Upper lobe of left lung (tissue), 6 donors: ENCODE measurements around the gene AFAP1L1. TPM values are rescaled to one million over a fixed set of nuclear protein-coding genes. Genes with fewer than 3 reads are reported as not detected.
A peak's percentile ranks its signal among the peaks of the same experiment; 100 is the strongest.

Experiments used
- ATAC-seq, 2 donors: fragments of 200-7000 bp; cut with Tn5 transposase; one replicate each; pipeline ENCODE4 v1.9.1; 2022; ENCODE audit warnings: mild to moderate bottlenecking in 2 of 2, moderate library complexity in 2 of 2; ENCODE audit not compliant: low FRiP score in 2 of 2
- DNase-seq, 2 donors: peaks; one replicate each; pipeline ENCODE4 v3.0.0-alpha.2; 2019 to 2020
- H3K27ac ChIP-seq, 4 donors: fragments of 200-600 bp; sonication (generic); one replicate each; pipeline ENCODE4 v1.5.1; 2016 to 2019
- H3K27me3 ChIP-seq, 4 donors: fragments of 200-600 bp; sonication (generic); one replicate each; pipeline ENCODE4 v1.5.1; 2017 to 2019
- H3K36me3 ChIP-seq, 4 donors: fragments of 200-600 bp; sonication (generic); one replicate each; pipeline ENCODE4 v1.5.1; 2016 to 2019
- H3K4me1 ChIP-seq, 4 donors: fragments of 200-600 bp; sonication (generic); one replicate each; pipeline ENCODE4 v1.5.1; 2018 to 2019
- H3K4me3 ChIP-seq, 4 donors: fragments of 200-600 bp; sonication (generic); one replicate each; pipeline ENCODE4 v1.5.1; 2017 to 2019; ENCODE audit warnings: mild to moderate bottlenecking in 2 of 4, moderate library complexity in 1 of 4
- H3K9me3 ChIP-seq, 4 donors: fragments of 200-600 bp; sonication (generic); one replicate each; pipeline ENCODE4 v1.5.1; 2018 to 2019
- CTCF ChIP-seq, 6 experiments: fragments of 450-650 bp in 4 of 6; fragments of 200-600 bp in 2 of 6; sonication (generic) in 2 of 6; IDR thresholded peaks; one replicate each; pipeline ENCODE4 v1.5.1; 2016 to 2019; ENCODE audit warnings: antibody characterized with exemption in 6 of 6
- EP300 ChIP-seq, 4 donors: sonication (generic); formaldehyde crosslinking; IDR thresholded peaks; one replicate each; pipeline ENCODE4 v1.5.1; 2017; ENCODE audit warnings: antibody characterized with exemption in 4 of 4, control low read depth in 2 of 4
- POLR2A ChIP-seq, 4 donors: fragments of 450-650 bp; IDR thresholded peaks; one replicate each; pipeline ENCODE4 v1.5.1; 2016 to 2017; ENCODE audit warnings: antibody characterized with exemption in 4 of 4, mild to moderate bottlenecking in 2 of 4
- POLR2AphosphoS5 ChIP-seq, 2 donors: sonication (generic); formaldehyde crosslinking; IDR thresholded peaks; one replicate each; pipeline ENCODE4 v1.5.1; 2017; ENCODE audit warnings: antibody characterized with exemption in 2 of 2
- WGBS, 2 donors: methylation state at CpG; one replicate each; pipeline ENCODE4 v1.1.5; 2017 to 2018; 5-methylcytosine and 5-hydroxymethylcytosine counted together
- total RNA-seq, 6 donors: library from RNA; depleted of rRNA in 4 of 6; stranded (reverse); fragments of >200 nt in 4 of 6; gene quantifications; one replicate each; pipeline versions ENCODE4 v1.1.0 to v1.2.1, GENCODE V29; 2016 to 2021
- donor health status: DM: no; HTN: no; CAD: no; lungs with moderate emphysema.
- donor health status: DM: no; HTN: yes; CAD: no; lungs with severe emphysema.

AFAP1L1 gene
- total RNA-seq, 6 donors from 2014 or later: 15.1 to 40.8 (median 26.5) TPM

DNA sequence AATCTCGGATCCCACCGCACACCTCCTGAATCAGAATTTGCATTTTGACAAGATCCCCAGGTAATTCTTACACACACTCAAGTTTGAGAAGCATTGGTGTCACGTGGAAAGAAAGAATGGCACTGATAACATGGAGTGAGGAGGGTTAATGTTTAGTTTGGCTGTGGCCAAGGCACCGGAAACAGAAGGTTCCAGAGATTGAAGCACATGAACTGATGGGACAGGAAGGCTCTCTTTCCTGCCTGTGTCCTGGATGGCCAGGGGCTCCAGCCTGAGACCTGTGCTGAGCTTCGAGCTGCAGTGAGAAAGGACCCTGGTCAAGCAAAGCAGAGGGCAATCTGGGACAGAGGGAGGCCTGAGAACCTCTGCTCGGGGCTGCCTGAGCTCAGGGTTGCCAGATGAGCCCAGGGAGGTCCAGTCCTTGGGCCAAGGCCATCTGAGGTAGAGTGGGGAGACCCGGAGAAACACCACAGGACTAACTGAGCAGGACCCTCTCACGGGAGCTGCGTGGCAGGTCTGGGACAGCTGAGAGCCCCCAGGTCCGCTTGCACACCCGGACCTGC, 27.3 kb downstream of the AFAP1L1 start:
- WGBS, 2 donors: 40 to 42% methylated on average over 4 to 11 of the region's 11 CpGs
- Histone ChIP-seq H3K27me3 (no peaks in the 10 kb centered on the region), H3K27ac (peak overlapping the region; percentile 70 to 85 (median 78)), H3K9me3 (no peaks in the 10 kb centered on the region), H3K4me1 (peaks cover 20 to 47% (median 38%) of the 10 kb centered on the region in 4 donors), H3K4me3 (peak overlapping the region in 1 of 4 donors; percentile 22), H3K36me3 (peaks cover 0 to 21% (median 0%) of the 10 kb centered on the region in 4 donors)
- TF ChIP-seq CTCF (IDR thresholded peaks at IDR 0.05) (no peak), POLR2AphosphoS5 (IDR thresholded peaks at IDR 0.05) (peak; percentile 86 to 88), POLR2A (IDR thresholded peaks at IDR 0.05) (no peak), EP300 (IDR thresholded peaks at IDR 0.05) (peak in 2 of 4 donors; percentile 94 to 96)
- peak in 1 of 2 donors; percentile 44 for ATAC-seq
- no peak for DNase-seq

DNA sequence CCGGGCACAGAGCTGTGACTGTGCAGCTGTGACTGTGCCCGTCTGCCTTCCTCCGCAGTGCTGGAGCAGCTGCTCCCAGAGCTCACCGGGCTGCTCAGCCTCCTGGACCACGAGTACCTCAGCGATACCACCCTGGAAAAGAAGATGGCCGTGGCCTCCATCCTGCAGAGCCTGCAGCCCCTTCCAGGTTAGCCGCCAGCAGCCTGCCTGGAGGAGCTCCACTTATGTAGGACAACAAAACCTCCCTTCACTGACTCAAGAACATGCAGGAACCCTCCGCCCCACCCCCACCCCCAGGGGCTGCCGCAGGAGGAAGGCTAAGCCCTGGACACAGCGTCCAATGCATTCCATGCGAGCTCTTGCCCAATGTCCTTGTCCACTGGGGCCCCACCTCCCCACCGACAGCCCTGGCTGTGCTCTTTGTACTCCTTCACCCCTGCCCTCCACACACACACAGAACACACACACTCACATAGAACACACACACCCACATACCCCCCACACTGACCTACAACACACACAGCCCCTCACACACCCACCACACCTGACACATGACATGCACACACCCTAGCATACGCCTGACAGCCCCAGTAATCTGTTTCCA, 27.9 kb downstream of the AFAP1L1 start:
- DNase-seq: peak in 1 of 2 donors; percentile 64

DNA sequence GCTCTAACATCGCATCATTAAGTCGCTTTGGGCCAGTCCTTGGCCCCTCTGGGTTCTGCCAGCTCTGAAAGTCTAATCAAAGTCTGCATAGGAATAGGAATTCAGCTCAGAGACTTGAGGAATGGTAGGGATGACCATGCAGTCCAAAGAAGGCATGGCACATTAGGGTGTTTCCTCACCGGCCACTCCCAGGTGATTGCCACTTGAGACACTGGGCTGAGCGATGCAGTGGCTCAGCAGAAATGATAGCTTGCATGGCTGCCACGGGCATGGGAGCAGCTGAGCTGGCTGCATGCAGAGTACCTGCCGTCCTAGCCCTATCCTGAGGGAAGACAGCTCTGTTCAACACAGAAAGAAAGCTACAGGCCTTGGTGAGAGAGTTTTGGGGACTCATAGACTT, 28.8 kb downstream of the AFAP1L1 start:
- Histone ChIP-seq H3K4me3 (no peak overlapping the region), H3K36me3 (peaks cover 0 to 21% (median 0%) of the 10 kb centered on the region in 4 donors), H3K27ac (peak overlapping the region in 3 of 4 donors; percentile 70 to 85 (median 77)), H3K4me1 (peaks cover 23 to 48% (median 34%) of the 10 kb centered on the region in 4 donors), H3K9me3 (no peaks in the 10 kb centered on the region), H3K27me3 (no peaks in the 10 kb centered on the region)
- whole genome bisulfite sequencing, 2 donors: 87 to 93% methylated on average over 6 of the region's 6 CpGs
- ATAC-seq: no peak
- DNase-seq: no peak
- TF ChIP-seq POLR2AphosphoS5 (IDR thresholded peaks at IDR 0.05) (no peak), CTCF (IDR thresholded peaks at IDR 0.05) (no peak), EP300 (IDR thresholded peaks at IDR 0.05) (no peak), POLR2A (IDR thresholded peaks at IDR 0.05) (no peak)

More for the DNA sequence above, 27.9 kb downstream of the AFAP1L1 start:
- no peak for TF ChIP-seq CTCF (IDR thresholded peaks at IDR 0.05)
- peak in 1 of 4 donors; percentile 20 for TF ChIP-seq EP300 (IDR thresholded peaks at IDR 0.05)
- no peak for TF ChIP-seq POLR2AphosphoS5 (IDR thresholded peaks at IDR 0.05)
- peak overlapping the region; percentile 70 to 85 (median 78) for H3K27ac ChIP-seq
- H3K36me3 ChIP-seq: peaks cover 0 to 21% (median 0%) of the 10 kb centered on the region in 4 donors
- H3K4me3 ChIP-seq: peak overlapping the region in 1 of 4 donors; percentile 22
- H3K4me1 ChIP-seq: peaks cover 23 to 53% (median 38%) of the 10 kb centered on the region in 4 donors
- H3K27me3 ChIP-seq: no peaks in the 10 kb centered on the region
- no peaks in the 10 kb centered on the region for H3K9me3 ChIP-seq
- peak; percentile 5 to 16 for ATAC-seq
- WGBS, 2 donors: 46 to 52% methylated on average over 9 to 14 of the region's 14 CpGs

DNA sequence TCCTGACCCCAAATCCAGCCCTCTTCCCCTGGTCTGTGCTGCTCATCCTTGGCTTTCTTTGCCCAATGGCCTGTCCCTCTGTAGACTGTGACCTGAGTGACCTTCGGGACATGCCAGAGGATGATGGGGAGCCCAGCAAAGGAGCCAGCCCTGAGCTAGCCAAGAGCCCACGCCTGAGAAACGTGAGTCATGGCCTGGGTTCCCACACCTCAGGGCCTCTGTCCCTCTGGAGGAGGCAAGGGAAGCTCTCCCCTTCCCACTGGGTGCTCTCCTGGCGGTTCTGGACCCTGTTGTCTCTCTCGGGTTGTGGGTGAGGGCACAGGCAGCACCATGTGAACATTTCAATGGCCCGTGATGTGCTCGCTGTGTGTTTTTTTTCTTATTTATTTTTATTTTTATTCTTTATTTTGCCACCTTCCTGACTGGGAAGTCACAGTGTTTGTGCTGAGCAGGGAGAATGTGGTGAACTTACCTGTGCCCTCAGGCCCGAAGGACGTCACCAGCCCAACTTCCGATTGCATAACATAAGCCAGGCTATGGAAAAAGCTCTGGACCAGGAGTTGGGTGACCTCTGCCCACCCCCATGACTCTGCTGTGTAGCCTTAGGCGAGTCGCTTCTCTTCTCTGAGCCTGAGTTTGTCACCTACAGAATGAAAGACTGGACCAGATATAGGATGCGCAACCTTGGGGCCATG, 29.5 kb downstream of the AFAP1L1 start:
- DNase-seq: no peak

More for the DNA sequence above, 29.5 kb downstream of the AFAP1L1 start:
- peaks cover 21 to 44% (median 28%) of the 10 kb centered on the region in 4 donors for H3K4me1 ChIP-seq
- peak overlapping the region in 3 of 4 donors; percentile 22 to 85 (median 77) for H3K27ac ChIP-seq
- H3K36me3 ChIP-seq: peaks cover 0 to 21% (median 0%) of the 10 kb centered on the region in 4 donors
- no peaks in the 10 kb centered on the region for H3K27me3 ChIP-seq
- TF ChIP-seq POLR2AphosphoS5 (IDR thresholded peaks at IDR 0.05) (no peak), EP300 (IDR thresholded peaks at IDR 0.05) (no peak), POLR2A (IDR thresholded peaks at IDR 0.05) (no peak), CTCF (IDR thresholded peaks at IDR 0.05) (no peak)
- 91 to 93% methylated on average over 13 of the region's 13 CpGs for WGBS, 2 donors
- H3K9me3 ChIP-seq: no peaks in the 10 kb centered on the region
- H3K4me3 ChIP-seq: no peak overlapping the region
- no peak for ATAC-seq
